Measurements from ENCODE around the gene OPTC.

Gene OPTC

DNA sequence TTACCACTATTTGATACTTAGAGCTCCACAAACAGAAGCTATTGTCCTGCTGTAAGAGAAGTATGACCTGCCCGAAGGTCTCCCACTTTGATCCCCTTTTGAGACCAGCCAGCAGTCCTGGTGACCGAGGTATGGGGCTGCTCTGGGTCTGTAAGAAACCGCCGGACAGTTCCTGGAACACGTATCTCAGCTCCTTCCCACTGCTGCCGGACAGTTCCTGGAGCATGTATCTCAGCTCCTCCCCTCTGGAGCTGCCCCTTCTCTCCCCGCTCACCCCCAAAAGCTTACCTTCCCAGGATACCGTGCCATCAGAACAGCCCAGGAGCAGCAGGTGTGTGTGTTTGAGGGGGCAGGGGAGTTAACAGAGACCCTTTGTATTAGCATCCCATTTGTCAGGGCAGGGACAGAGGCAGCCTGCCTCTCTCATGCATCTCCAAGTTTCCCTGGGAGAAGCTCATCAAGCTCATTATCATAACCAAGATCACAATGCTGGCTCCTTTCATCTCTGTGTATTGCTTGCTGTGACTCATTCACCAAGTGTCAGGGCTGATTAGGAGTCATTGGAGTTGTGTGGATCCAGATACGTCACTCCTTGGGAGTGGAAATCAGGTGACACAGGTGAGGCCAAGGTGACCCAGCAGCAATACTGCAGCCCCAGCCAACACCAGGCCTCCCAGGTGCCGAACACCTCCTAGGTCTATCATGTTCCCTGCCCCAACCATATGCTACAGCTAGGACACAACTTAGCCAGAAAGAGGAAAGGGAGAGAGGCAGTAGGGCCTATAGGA is 25.3 kb downstream of the OPTC start:
- DNase-seq: no peak

GRCh38 chr1:203519896-203520295 is 25.9 kb downstream of the OPTC start:
- DNase-seq: no peak

DNA sequence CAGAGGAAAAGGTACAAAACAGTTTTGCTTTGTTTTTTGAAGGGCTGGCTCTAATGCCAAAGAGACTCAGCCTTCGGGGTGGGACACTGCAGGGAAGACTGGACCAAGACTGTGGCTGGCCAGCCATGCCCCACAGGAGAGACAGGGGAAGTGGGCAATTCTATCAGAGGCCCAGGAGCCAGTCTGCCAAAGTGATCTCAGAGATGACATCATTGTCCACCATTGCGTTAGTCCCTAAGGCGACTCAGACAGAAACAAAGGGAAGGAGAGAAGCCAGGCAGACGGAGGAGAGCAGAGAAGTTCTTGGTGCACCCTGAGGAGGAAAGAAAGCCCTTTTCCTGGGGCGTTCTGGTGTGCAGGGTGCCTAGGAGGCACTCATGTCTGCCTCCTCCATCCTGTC is 26.4 kb downstream of the OPTC start:
- no peak for DNase-seq

GRCh38 chr1:203521074-203521794 is 27.3 kb downstream of the OPTC start:
- no peak for DNase-seq

DNA sequence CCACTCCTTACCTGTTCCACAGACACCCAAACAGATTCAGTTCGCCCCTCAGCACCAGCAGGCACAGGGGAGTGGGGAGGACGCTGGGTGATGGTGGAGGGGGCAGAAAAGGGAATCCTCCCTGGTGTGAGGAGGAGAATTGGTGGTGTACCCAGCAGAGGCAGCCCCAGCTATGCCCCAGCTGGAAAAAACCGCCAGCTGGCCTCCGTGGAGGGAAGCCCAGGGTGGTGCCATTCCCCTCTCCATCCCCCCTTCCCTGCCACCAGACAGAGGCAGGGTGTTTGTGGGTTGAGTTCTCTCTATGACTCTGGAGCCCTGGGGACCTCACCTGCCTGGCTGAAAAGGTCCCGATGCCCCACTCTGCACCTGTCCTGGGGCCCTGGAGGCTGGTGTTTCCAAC is 27.9 kb downstream of the OPTC start:
- DNase-seq: no peak

DNA sequence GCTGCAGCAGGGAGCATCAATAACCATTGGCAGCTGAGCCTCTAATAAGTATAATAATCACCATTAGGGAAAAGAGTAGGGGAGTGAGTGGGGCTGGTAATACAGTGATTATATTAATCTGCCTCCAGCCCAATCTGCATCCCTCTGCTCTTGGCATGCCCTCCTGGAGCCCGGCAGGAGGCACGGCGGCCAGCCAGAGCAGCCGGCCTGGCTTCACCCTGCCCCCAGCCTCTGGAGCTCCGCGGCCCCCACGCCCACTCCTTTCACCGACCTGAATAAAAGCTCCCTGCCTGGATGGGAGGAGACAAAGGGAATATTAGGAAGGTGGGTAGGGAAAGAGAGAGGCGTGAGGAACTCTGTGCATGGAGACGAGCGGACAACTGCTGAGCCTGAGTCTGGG is 28.3 kb downstream of the OPTC start:
- peak; percentile 75 for DNase-seq

- no peak for DNase-seq
Measured at GRCh38 chr1:203523667-203524066, 29.7 kb downstream of the OPTC start.

DNA sequence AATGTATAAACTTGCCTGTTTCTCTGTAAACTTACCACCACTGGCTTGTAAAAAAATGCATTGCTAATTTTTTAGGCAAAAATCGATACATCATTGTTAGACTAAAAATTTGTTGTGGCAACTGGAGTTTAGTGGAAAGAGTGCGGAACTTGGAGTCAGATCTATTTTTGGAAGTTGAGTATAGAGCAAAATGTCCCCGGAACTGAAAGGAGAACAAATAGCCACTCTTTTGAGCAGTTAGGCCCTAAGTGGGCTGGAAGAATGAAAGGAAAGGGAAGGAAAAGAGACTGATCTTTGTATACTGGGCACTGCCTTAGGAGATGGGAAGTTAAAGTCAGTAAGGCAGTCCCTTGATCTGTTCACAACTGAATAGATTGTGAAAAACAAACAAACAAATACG is 30.2 kb downstream of the OPTC start:
- no peak for DNase-seq

DNA sequence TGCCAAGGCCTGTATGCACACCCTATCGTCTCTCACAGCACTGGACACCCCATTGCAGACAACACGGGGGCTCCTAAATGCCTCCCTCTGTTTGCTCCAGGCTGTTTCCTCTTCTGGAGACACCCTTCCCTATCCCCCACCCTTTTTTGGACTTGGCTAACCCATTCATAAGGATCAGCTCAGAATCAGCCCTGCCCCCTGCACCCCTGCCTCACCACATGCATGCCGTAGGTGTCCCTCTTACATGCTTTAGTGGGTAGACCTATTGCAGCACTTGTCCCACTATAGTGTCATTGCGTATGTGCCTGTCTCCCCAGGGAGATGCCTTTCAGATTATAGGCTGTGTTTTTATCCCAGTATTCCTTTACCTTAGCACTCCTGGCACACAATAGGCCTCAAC is 30.9 kb downstream of the OPTC start:
- DNase-seq: no peak

DNA sequence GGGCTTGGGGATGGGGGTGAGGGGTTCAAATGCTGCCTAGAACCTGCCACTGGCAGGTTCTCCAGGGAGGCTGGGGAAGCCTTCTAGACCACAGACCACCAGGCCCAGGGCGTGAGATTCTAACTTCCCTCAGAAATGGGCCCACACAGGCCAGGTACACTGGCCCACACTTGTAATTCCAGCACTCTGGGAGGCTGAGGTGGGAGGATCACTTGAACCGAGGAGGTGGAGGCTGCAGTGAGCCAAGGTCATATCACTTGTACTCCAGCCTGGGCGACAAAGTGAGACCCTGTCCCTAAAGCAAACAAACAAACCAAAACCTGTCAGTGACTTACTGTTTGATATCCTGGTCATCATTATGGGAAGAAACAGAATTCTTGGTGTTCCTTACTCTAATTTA is 31.7 kb downstream of the OPTC start:
- DNase-seq: no peak

GRCh38 chr1:203526130-203526529 is 32.2 kb downstream of the OPTC start:
- DNase-seq: no peak

DNA sequence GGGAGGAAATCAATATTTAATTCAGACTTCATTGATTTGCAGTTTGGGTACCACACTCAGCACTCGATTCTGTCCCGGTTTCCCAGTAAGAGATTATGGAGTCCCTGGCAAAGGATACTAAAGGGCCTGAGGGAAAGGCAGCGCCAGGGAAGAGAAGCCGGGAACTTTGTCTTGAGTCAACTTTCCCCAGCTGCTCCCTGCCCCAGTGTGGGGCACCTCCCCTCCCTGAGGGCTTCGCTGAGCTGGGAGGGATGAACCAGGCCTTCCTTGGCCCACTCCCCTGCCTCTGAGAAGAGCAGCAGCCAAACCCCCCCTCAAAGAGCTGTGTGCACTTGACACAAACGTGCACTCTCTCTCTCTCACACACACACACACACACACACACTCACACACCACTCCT is 32.6 kb downstream of the OPTC start:
- DNase-seq: peak; percentile 39

DNA sequence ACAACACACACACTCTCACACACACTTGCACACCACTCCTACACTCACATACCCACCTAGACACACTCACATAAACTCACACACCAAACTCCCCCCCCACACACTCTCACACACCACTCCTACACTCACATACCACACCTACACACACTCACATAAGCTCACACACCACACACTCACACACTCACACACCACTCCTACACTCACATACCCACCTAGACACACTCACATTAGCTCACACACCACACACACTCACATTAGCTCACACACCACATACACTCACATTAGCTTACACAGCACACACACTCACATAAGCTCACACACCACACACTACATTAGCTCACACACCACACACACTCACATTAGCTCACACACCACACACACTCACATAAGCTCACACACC is 33.1 kb downstream of the OPTC start:
- DNase-seq: no peak

- peak; percentile 75 for DNase-seq
Measured at GRCh38 chr1:203528063-203528462, 34.1 kb downstream of the OPTC start.

- no peak for DNase-seq
Measured at GRCh38 chr1:203528976-203529835, 35.3 kb downstream of the OPTC start.

GRCh38 chr1:203531063-203531462 is 37.1 kb downstream of the OPTC start:
- DNase-seq: no peak

DNA sequence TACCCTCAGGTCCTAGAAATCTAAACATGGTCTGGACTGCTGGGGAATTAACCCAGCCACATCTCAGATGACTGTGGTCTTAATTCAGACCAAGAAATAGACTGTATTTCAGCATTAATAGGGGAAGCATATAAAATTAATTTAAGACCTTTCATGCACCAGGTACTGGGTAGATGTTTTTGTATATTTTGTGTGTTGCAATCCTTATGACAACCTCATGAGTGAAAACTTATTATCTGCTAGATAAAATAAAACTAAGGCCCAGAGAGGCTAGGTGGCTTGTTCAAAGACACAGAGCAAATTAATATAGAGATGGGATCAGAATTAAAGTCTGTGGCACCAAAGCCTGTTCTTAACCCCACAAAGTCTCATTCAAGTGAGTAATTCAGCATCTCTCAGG is 40.1 kb downstream of the OPTC start:
- DNase-seq: no peak

DNA sequence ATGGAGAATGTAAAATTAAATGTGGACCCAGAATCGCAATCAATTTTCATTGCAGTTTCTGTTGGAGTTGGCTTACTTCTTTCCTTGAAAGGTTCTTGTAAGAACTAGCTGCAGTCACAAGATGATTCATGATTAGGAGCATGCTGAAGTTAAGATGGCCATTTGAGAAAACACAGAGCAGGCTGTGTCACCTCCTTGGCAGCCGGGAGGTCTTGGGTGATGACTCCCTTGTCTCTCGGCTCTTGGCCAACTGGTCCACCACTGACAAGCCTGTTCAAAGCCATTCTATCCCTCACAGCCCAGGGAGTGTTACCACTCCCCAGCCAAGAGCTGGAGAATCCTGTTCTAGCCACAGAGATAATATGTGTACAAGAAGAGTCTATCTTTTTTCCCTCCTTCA is 40.6 kb downstream of the OPTC start:
- DNase-seq: no peak

GRCh38 chr1:203536575-203536974 is 42.6 kb downstream of the OPTC start:
- DNase-seq: no peak

GRCh38 chr1:203536980-203537455 is 43.1 kb downstream of the OPTC start:
- no peak for DNase-seq

DNA sequence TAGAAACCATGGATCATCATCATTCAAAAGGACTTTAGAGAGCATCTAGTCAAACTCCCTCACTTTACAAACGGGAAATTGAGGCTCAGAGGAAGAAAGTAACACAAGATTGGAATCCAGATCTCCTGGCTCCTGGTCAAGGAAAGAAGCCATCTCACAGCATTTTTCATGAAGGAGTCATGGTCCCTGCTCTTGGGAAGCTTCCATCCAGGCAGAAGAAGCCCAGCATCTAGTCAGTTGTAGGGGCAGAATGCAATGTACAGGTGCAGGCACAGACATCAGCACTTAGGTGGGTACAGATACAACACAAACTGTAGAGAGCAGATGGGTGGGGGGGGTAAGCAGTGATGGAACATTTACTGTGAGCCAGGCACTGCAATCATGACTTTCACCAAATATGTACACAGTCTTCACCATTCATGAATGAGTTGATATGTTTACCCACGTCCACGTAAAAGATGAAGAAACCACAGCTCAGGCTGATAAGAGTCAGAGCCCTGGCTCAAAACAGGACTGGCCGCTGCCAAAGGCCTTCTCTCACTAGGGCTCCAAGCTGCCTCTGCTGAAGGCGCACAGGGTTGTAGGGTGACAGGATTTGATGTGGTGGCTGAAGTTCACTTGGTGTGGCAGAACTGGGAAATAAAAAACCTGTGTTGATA is 44.0 kb downstream of the OPTC start:
- DNase-seq: no peak

DNA sequence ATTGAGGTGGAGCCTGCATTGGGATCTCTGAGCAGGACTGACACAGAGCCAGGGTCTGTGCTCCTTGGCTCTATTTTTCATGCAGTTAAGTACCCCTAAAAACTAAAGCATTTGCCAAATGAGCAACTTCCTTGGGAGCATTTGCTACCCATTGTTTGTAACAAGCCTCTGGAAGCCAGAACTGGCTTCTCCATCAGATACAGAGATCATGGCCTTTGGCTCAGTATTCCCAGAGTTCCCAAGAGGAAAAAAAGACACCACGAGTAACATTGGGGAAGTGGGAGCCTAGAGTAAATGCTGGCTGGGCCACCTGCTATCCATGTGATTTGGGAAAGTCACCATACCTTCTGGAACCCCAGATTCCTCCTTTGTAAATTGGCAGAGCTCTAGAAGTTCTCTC is 44.8 kb downstream of the OPTC start:
- DNase-seq: no peak

Measured in NCI-H446 treated with DMSO at 0.1 percent for 48 hours (cell line).